HepG2 (cell line): Measurements from ENCODE around the gene DDX54. TPM values are rescaled to one million over a fixed set of nuclear protein-coding genes. Genes with fewer than 3 reads are reported as not detected.

ENCODE experiments used
- BRD4 ChIP-seq: sonication (generic); formaldehyde crosslinking; IDR thresholded peaks from 2 replicates; pipeline ENCODE4 v1.4.0; 2020; ENCODE audit warnings: missing genetic modification reagents
- HNRNPLL ChIP-seq: fragments of 200-400 bp; formaldehyde crosslinking; IDR thresholded peaks from 2 replicates; pipeline ENCODE4 v1.6.1; 2017; ENCODE audit warnings: mild to moderate bottlenecking, low read depth, low read length; ENCODE audit not compliant: poor library complexity, severe bottlenecking
- LCORL ChIP-seq, 2 experiments: fragments of 450-650 bp in 1 of 2; sonication (generic) in 1 of 2; formaldehyde crosslinking in 1 of 2; IDR thresholded peaks; 2 replicates each; pipeline versions ENCODE4 v1.5.0 to v1.6.1; 2017 to 2020; ENCODE audit warnings: antibody characterized with exemption in 1 of 2, missing genetic modification reagents in 1 of 2
- SCMH1 ChIP-seq: sonication (generic); formaldehyde crosslinking; IDR thresholded peaks from 2 replicates; pipeline ENCODE4 v1.9.0; 2021; ENCODE audit warnings: missing genetic modification reagents, mild to moderate bottlenecking, borderline replicate concordance
- ZFP36 ChIP-seq: fragments of 150-350 bp; IDR thresholded peaks from 2 replicates; pipeline ENCODE4 v1.6.1; 2018; ENCODE audit warnings: borderline replicate concordance, low read length, low read depth; ENCODE audit not compliant: partially characterized antibody
- ZUFSP ChIP-seq: sonication (generic); formaldehyde crosslinking; IDR thresholded peaks from 2 replicates; pipeline ENCODE4 v1.9.0; 2021; ENCODE audit warnings: missing genetic modification reagents, mild to moderate bottlenecking, borderline replicate concordance
- ZXDC ChIP-seq: sonication (generic); formaldehyde crosslinking; IDR thresholded peaks from 2 replicates; pipeline ENCODE4 v1.5.0; 2020; ENCODE audit warnings: mild to moderate bottlenecking, missing genetic modification reagents
- polyA plus RNA-seq, 8 experiments: library from polyadenylated mRNA; depleted of rRNA in 3 of 8; stranded (reverse) in 7 of 8; unstranded in 1 of 8; fragments of >200 nt; fragmentation: Illumina TruSeq in 4 of 8; extraction: Trizol in 4 of 8; gene quantifications; 2 replicates each; pipeline versions ENCODE4 v1.2.1 to v1.2.3, GENCODE V29; 2011 to 2016; ENCODE audit warnings: low read depth in 4 of 8, missing spikeins in 1 of 8, mixed read lengths in 1 of 8; ENCODE audit not compliant: insufficient read depth in 1 of 8
- total RNA-seq, 5 experiments: library from RNA; depleted of rRNA; stranded (reverse); fragments of >200 nt; fragmentation: Illumina TruSeq; extraction: Trizol; gene quantifications; 2 replicates each; pipeline ENCODE4 v1.2.3, GENCODE V29; 2016; ENCODE audit warnings: low read depth in 1 of 5
- TF ChIP-seq, protein P1 (sequence below): sonication (generic); formaldehyde crosslinking; IDR thresholded peaks from 2 replicates; pipeline ENCODE4 v1.4.0; 2020; ENCODE audit warnings: mild to moderate bottlenecking, low read depth, missing genetic modification reagents
- TF ChIP-seq, protein P2 (sequence below): sonication (generic); formaldehyde crosslinking; IDR thresholded peaks from 2 replicates; pipeline ENCODE4 v1.4.0; 2020; ENCODE audit warnings: missing genetic modification reagents, borderline replicate concordance
- TF ChIP-seq, protein P3 (sequence below): sonication (generic); formaldehyde crosslinking; IDR thresholded peaks from 2 replicates; pipeline ENCODE4 v1.4.0; 2020; ENCODE audit warnings: mild to moderate bottlenecking, missing genetic modification reagents
- TF ChIP-seq, protein P4 (sequence below): sonication (generic); formaldehyde crosslinking; IDR thresholded peaks from 2 replicates; pipeline ENCODE4 v1.5.0; 2020; ENCODE audit warnings: mild to moderate bottlenecking, missing genetic modification reagents
- TF ChIP-seq, protein P5 (sequence below): sonication (generic); formaldehyde crosslinking; IDR thresholded peaks from 2 replicates; pipeline ENCODE4 v1.4.0; 2020; ENCODE audit warnings: missing genetic modification reagents

DDX54 gene
- total and polyA plus RNA-seq, 2 of the 13 experiments (the other 11 are each of a cell fraction or from before 2014, with no cell fraction given), result 59.7 to 61.1 TPM

GRCh38 chr12:113152835-113153814 lies 32.2 kb downstream of the DDX54 start (continued):
- TF ChIP-seq, protein P1, sequence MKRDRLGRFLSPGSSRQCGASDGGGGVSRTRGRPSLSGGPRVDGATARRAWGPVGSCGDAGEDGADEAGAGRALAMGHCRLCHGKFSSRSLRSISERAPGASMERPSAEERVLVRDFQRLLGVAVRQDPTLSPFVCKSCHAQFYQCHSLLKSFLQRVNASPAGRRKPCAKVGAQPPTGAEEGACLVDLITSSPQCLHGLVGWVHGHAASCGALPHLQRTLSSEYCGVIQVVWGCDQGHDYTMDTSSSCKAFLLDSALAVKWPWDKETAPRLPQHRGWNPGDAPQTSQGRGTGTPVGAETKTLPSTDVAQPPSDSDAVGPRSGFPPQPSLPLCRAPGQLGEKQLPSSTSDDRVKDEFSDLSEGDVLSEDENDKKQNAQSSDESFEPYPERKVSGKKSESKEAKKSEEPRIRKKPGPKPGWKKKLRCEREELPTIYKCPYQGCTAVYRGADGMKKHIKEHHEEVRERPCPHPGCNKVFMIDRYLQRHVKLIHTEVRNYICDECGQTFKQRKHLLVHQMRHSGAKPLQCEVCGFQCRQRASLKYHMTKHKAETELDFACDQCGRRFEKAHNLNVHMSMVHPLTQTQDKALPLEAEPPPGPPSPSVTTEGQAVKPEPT (CRISPR knock-in tag), result peak; percentile 79; the same call in 1 of the 2 replicates
- no peak for TF ChIP-seq ZXDC (CRISPR knock-in tag)
- TF ChIP-seq HNRNPLL, result peak; percentile 55
- TF ChIP-seq, protein P2, sequence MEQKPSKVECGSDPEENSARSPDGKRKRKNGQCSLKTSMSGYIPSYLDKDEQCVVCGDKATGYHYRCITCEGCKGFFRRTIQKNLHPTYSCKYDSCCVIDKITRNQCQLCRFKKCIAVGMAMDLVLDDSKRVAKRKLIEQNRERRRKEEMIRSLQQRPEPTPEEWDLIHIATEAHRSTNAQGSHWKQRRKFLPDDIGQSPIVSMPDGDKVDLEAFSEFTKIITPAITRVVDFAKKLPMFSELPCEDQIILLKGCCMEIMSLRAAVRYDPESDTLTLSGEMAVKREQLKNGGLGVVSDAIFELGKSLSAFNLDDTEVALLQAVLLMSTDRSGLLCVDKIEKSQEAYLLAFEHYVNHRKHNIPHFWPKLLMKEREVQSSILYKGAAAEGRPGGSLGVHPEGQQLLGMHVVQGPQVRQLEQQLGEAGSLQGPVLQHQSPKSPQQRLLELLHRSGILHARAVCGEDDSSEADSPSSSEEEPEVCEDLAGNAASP (CRISPR knock-in tag), result peak; percentile 72; the same call in 1 of the 2 replicates
- TF ChIP-seq, protein P3, sequence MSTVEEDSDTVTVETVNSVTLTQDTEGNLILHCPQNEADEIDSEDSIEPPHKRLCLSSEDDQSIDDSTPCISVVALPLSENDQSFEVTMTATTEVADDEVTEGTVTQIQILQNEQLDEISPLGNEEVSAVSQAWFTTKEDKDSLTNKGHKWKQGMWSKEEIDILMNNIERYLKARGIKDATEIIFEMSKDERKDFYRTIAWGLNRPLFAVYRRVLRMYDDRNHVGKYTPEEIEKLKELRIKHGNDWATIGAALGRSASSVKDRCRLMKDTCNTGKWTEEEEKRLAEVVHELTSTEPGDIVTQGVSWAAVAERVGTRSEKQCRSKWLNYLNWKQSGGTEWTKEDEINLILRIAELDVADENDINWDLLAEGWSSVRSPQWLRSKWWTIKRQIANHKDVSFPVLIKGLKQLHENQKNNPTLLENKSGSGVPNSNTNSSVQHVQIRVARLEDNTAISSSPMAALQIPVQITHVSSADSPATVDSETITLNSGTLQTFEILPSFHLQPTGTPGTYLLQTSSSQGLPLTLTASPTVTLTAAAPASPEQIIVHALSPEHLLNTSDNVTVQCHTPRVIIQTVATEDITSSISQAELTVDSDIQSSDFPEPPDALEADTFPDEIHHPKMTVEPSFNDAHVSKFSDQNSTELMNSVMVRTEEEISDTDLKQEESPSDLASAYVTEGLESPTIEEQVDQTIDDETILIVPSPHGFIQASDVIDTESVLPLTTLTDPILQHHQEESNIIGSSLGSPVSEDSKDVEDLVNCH (CRISPR knock-in tag), result no peak
- no peak for TF ChIP-seq ZFP36
- TF ChIP-seq ZUFSP (CRISPR knock-in tag), result no peak
- no peak for TF ChIP-seq SCMH1 (CRISPR knock-in tag)
- TF ChIP-seq, protein P4, sequence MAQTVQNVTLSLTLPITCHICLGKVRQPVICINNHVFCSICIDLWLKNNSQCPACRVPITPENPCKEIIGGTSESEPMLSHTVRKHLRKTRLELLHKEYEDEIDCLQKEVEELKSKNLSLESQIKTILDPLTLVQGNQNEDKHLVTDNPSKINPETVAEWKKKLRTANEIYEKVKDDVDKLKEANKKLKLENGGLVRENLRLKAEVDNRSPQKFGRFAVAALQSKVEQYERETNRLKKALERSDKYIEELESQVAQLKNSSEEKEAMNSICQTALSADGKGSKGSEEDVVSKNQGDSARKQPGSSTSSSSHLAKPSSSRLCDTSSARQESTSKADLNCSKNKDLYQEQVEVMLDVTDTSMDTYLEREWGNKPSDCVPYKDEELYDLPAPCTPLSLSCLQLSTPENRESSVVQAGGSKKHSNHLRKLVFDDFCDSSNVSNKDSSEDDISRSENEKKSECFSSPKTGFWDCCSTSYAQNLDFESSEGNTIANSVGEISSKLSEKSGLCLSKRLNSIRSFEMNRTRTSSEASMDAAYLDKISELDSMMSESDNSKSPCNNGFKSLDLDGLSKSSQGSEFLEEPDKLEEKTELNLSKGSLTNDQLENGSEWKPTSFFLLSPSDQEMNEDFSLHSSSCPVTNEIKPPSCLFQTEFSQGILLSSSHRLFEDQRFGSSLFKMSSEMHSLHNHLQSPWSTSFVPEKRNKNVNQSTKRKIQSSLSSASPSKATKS, result no peak
- no peak for TF ChIP-seq LCORL (IDR thresholded peaks at IDR 0.05)
- peak; percentile 62; the same call in 1 of the 2 replicates for TF ChIP-seq LCORL (CRISPR knock-in tag; IDR thresholded peaks at IDR 0.05)
- TF ChIP-seq, protein P5, sequence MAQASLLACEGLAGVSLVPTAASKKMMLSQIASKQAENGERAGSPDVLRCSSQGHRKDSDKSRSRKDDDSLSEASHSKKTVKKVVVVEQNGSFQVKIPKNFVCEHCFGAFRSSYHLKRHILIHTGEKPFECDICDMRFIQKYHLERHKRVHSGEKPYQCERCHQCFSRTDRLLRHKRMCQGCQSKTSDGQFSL (CRISPR knock-in tag), result no peak
- TF ChIP-seq BRD4 (CRISPR knock-in tag), result no peak
